ENCODE results near the gene GSK3A. TPM values are rescaled to one million over a fixed set of nuclear protein-coding genes. Genes with fewer than 3 reads are reported as not detected.

GSK3A gene
- total and polyA plus RNA-seq, 2 donors: 12.7 to 31.4 TPM

GRCh38 chr19:42287827-42288107, 45.4 kb upstream of the GSK3A start:
- no peaks in the 10 kb centered on the region for H3K9me3 ChIP-seq (ENCODE audit: control insufficient read depth in 2 of 2, insufficient read depth in 1 of 2, low read length in 1 of 2)
- WGBS: 97% methylated on average over 10 of the region's 10 CpGs
- H3K27me3 ChIP-seq (ENCODE audit: control insufficient read depth in 2 of 2, insufficient read depth in 1 of 2, low read length in 1 of 2): no peaks in the 10 kb centered on the region
- H3K4me3 ChIP-seq (ENCODE audit: low read length in 2 of 2): no peak overlapping the region
- H3K4me1 ChIP-seq (ENCODE audit: control insufficient read depth in 2 of 2, insufficient read depth in 2 of 2, low read length in 2 of 2): peaks cover 20 to 25% of the 10 kb centered on the region in 2 donors
- no peak for DNase-seq (ENCODE audit: low read depth in 6 of 9, low spot score in 9 of 9)
- H3K36me3 ChIP-seq (ENCODE audit: control insufficient read depth in 2 of 2, insufficient read depth in 2 of 2, low read length in 1 of 2): peaks cover 62 to 63% of the 10 kb centered on the region in 2 donors
- no peak overlapping the region for H3K27ac ChIP-seq (ENCODE audit: low read depth in 1 of 2, low read length in 1 of 2)

DNA sequence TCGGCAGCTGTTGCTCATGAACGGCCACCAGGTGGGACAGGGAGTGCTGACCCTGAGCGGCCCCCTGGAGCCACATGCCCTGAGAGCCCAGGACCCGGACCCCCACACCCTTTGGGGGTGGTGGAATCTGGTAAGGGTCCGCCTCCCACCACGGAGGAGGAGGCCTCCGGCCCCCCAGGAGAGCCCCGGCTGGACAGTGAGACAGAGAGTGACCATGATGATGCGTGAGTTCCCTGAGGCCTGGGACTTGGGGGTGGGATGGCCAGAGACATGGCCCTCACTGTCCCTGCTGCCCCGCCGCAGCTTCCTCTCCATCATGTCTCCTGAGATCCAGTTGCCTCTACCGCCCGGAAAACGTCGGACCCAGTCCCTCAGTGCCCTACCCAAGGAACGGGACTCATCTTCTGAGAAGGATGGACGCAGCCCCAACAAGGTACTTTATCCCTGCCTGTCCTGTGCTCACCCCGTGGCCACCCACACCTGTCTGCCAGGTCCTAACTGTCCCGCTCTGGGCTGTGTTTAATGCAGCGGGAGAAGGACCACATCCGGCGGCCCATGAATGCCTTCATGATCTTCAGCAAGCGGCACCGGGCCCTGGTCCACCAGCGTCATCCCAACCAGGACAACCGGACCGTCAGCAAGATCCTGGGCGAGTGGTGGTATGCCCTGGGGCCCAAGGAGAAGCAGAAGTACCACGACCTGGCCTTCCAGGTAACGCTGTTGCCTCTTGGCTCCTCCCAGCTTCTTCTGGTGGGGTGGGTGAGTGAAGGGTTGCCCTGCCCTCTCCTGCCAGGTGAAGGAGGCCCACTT, 44.8 kb upstream of the GSK3A start:
- no peak for DNase-seq (ENCODE audit: low read depth in 6 of 9, low spot score in 9 of 9)
- no peaks in the 10 kb centered on the region for H3K9me3 ChIP-seq (ENCODE audit: control insufficient read depth in 2 of 2, insufficient read depth in 1 of 2, low read length in 1 of 2)
- H3K27me3 ChIP-seq (ENCODE audit: control insufficient read depth in 2 of 2, insufficient read depth in 1 of 2, low read length in 1 of 2): no peaks in the 10 kb centered on the region
- WGBS: 97% methylated on average over 30 of the region's 30 CpGs
- peaks cover 57% of the 10 kb centered on the region in 2 donors for H3K36me3 ChIP-seq (ENCODE audit: control insufficient read depth in 2 of 2, insufficient read depth in 2 of 2, low read length in 1 of 2)
- no peak overlapping the region for H3K4me3 ChIP-seq (ENCODE audit: low read length in 2 of 2)
- peak overlapping the region in 1 of 2 donors; percentile 46 for H3K27ac ChIP-seq (ENCODE audit: low read depth in 1 of 2, low read length in 1 of 2)
- peaks cover 26 to 31% of the 10 kb centered on the region in 2 donors for H3K4me1 ChIP-seq (ENCODE audit: control insufficient read depth in 2 of 2, insufficient read depth in 2 of 2, low read length in 2 of 2)

DNA sequence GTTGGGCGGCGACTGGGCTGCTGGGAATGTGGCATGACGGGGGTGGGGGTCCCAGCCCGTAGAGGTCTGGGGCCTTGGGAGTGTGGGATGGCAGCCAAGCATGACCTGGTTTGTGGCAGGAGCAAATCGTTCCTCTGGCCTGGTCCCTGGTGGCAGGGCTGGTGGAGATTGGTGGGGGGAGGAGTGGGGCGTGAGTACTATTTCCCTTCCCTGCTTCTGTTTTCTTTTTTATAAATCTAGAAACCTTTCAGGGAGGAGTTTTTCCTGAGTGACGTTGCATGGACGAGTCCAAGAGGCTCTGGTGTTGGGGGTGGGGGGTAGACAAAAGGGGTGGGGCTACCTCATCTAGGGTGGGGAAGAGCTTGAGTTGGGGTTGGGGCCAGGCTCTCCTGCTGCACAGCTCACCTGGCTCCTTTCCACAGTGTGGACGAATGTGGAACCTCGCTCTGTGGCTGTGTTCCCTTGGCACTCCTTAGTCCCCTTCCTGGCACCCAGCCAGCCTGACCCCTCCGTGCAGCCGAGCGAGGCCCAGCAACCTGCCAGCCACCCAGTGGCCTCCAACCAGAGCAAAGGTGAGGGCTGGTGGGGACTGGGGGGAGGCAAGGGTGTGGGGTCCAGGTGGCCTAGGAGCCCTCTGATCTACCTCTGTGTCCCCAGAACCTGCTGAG, 44.1 kb upstream of the GSK3A start:
- Histone ChIP-seq H3K9me3 (ENCODE audit: control insufficient read depth in 2 of 2, insufficient read depth in 1 of 2, low read length in 1 of 2) (no peaks in the 10 kb centered on the region), H3K27me3 (ENCODE audit: control insufficient read depth in 2 of 2, insufficient read depth in 1 of 2, low read length in 1 of 2) (no peaks in the 10 kb centered on the region), H3K27ac (ENCODE audit: low read depth in 1 of 2, low read length in 1 of 2) (peak overlapping the region in 1 of 2 donors; percentile 46), H3K4me3 (ENCODE audit: low read length in 2 of 2) (no peak overlapping the region), H3K36me3 (ENCODE audit: control insufficient read depth in 2 of 2, insufficient read depth in 2 of 2, low read length in 1 of 2) (peaks cover 50% of the 10 kb centered on the region in 2 donors), H3K4me1 (ENCODE audit: control insufficient read depth in 2 of 2, insufficient read depth in 2 of 2, low read length in 2 of 2) (peaks cover 33 to 38% of the 10 kb centered on the region in 2 donors)
- 68% methylated on average over 13 of the region's 13 CpGs for WGBS
- peak in 1 of 9 donors; percentile 19 for DNase-seq (ENCODE audit: low read depth in 6 of 9, low spot score in 9 of 9)

DNA sequence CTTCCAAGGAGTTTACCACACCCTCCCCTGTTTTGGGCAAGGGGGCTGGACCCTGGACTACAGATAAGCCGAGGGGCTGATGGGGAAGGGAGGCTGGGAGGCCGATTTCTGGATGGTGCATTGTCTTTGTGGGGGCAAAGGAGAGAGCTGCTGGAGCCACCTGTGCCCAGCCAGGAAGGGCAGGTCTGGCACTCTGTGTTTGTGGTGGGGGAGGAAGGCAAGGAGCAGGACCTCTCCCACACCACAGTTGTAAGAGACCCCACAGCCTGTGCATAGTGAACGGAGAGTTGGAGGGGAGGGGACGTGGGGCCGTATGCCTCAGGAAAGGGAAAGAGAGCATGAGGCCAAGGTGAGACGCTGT, 43.6 kb upstream of the GSK3A start:
- Histone ChIP-seq H3K27me3 (ENCODE audit: control insufficient read depth in 2 of 2, insufficient read depth in 1 of 2, low read length in 1 of 2) (no peaks in the 10 kb centered on the region), H3K4me1 (ENCODE audit: control insufficient read depth in 2 of 2, insufficient read depth in 2 of 2, low read length in 2 of 2) (peaks cover 36 to 43% of the 10 kb centered on the region in 2 donors), H3K27ac (ENCODE audit: low read depth in 1 of 2, low read length in 1 of 2) (peak overlapping the region; percentile 53 to 67), H3K9me3 (ENCODE audit: control insufficient read depth in 2 of 2, insufficient read depth in 1 of 2, low read length in 1 of 2) (no peaks in the 10 kb centered on the region), H3K4me3 (ENCODE audit: low read length in 2 of 2) (peak overlapping the region in 1 of 2 donors; percentile 2), H3K36me3 (ENCODE audit: control insufficient read depth in 2 of 2, insufficient read depth in 2 of 2, low read length in 1 of 2) (peaks cover 44 to 45% of the 10 kb centered on the region in 2 donors)
- 31% methylated on average over 6 of the region's 6 CpGs for WGBS
- no peak for DNase-seq (ENCODE audit: low read depth in 6 of 9, low spot score in 9 of 9)

- Histone ChIP-seq H3K27ac (ENCODE audit: low read depth in 1 of 2, low read length in 1 of 2) (peak overlapping the region; percentile 6 to 67), H3K4me3 (ENCODE audit: low read length in 2 of 2) (peak overlapping the region; percentile 56 to 83), H3K4me1 (ENCODE audit: control insufficient read depth in 2 of 2, insufficient read depth in 2 of 2, low read length in 2 of 2) (peaks cover 39 to 48% of the 10 kb centered on the region in 2 donors), H3K36me3 (ENCODE audit: control insufficient read depth in 2 of 2, insufficient read depth in 2 of 2, low read length in 1 of 2) (peaks cover 40% of the 10 kb centered on the region in 2 donors), H3K9me3 (ENCODE audit: control insufficient read depth in 2 of 2, insufficient read depth in 1 of 2, low read length in 1 of 2) (no peaks in the 10 kb centered on the region), H3K27me3 (ENCODE audit: control insufficient read depth in 2 of 2, insufficient read depth in 1 of 2, low read length in 1 of 2) (no peaks in the 10 kb centered on the region)
- peak in 1 of 9 donors; percentile 16 for DNase-seq (ENCODE audit: low read depth in 6 of 9, low spot score in 9 of 9)
- 34% methylated on average over 5 of the region's 5 CpGs for WGBS
Measured at GRCh38 chr19:42285541-42285941, 43.1 kb upstream of the GSK3A start.

DNA sequence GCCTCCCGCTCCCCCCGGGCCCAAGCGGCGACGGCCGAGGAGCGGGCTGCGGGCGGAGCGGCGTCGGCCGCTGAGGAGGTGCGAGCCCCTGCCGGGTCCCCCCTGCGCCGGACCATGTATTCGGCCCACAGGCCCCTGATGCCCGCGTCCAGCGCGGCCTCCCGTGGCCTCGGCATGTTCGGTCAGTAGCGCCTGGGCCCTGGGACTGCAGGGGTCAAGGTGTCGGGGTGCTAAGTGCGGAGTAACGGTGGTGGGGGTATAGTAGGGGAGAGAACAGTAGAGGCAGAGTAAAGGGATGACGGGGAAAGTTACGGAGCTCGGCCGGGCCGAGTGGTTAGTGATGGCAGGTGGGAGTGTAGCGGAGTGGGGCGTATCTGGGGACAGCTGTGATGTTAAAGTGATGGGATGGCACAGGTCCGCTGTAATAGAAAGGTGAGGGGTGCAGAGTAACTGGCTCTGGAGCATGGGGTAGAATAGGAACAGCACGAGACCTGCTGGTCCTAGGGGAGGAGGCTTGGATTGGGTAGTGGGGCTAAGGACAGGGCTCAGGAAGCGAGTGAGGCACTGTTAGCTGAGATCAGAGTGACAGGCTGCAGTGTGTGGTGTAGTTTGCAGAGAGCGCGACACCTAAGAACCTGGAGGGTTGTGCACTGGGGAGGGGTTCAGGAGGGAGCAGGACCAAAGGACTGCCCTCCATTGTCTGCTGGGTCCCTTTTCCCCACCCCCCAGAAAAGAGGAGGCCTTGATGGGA, 42.4 kb upstream of the GSK3A start:
- Histone ChIP-seq H3K4me1 (ENCODE audit: control insufficient read depth in 2 of 2, insufficient read depth in 2 of 2, low read length in 2 of 2) (peaks cover 41 to 50% of the 10 kb centered on the region in 2 donors), H3K9me3 (ENCODE audit: control insufficient read depth in 2 of 2, insufficient read depth in 1 of 2, low read length in 1 of 2) (no peaks in the 10 kb centered on the region), H3K27me3 (ENCODE audit: control insufficient read depth in 2 of 2, insufficient read depth in 1 of 2, low read length in 1 of 2) (no peaks in the 10 kb centered on the region), H3K27ac (ENCODE audit: low read depth in 1 of 2, low read length in 1 of 2) (peak overlapping the region; percentile 22 to 67), H3K36me3 (ENCODE audit: control insufficient read depth in 2 of 2, insufficient read depth in 2 of 2, low read length in 1 of 2) (peaks cover 32 to 33% of the 10 kb centered on the region in 2 donors), H3K4me3 (ENCODE audit: low read length in 2 of 2) (peak overlapping the region; percentile 56 to 83)
- 2% methylated on average over 41 of the region's 41 CpGs for WGBS
- DNase-seq (ENCODE audit: low read depth in 6 of 9, low spot score in 9 of 9): peak in 1 of 9 donors; percentile 56

DNA sequence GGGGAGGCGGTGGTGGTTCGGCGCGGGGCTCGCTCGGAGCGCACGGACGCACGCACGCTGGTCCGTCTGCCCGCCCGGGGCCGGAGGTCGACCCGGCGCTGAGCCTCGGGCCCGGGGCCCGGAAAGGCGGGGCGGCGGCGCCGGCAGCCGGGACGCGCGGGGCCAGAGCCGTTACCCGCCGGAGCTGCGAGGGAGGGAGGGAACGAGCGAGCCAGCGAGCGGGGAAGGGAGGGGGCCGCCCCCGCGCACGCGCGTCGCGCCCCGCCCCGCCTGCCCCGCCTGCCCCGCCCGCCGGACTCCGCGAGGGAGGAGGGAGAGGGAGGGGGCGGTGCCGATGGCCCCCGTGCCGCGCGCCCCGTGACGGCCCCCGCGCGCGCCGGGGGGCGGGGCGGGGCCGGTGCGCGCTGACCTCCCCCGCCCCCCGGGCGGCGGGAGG, 41.7 kb upstream of the GSK3A start:
- under 1% methylated on average over 74 of the region's 76 CpGs for WGBS
- H3K27ac ChIP-seq (ENCODE audit: low read depth in 1 of 2, low read length in 1 of 2): peak overlapping the region in 1 of 2 donors; percentile 97
- DNase-seq (ENCODE audit: low read depth in 6 of 9, low spot score in 9 of 9): peak in 4 of 9 donors; percentile 68 to 83 (median 72)

GRCh38 chr19:42283188-42284065, 41.0 kb upstream of the GSK3A start:
- Histone ChIP-seq H3K27me3 (ENCODE audit: control insufficient read depth in 2 of 2, insufficient read depth in 1 of 2, low read length in 1 of 2) (no peaks in the 10 kb centered on the region), H3K9me3 (ENCODE audit: control insufficient read depth in 2 of 2, insufficient read depth in 1 of 2, low read length in 1 of 2) (no peaks in the 10 kb centered on the region), H3K4me3 (ENCODE audit: low read length in 2 of 2) (peak overlapping the region; percentile 41 to 83), H3K4me1 (ENCODE audit: control insufficient read depth in 2 of 2, insufficient read depth in 2 of 2, low read length in 2 of 2) (peaks cover 50 to 63% of the 10 kb centered on the region in 2 donors), H3K27ac (ENCODE audit: low read depth in 1 of 2, low read length in 1 of 2) (peak overlapping the region; percentile 89 to 97), H3K36me3 (ENCODE audit: control insufficient read depth in 2 of 2, insufficient read depth in 2 of 2, low read length in 1 of 2) (peaks cover 19% of the 10 kb centered on the region in 2 donors)
- peak in 8 of 9 donors; percentile 84 to 98 (median 95) for DNase-seq (ENCODE audit: low read depth in 6 of 9, low spot score in 9 of 9)
- WGBS: 3% methylated on average over 73 of the region's 74 CpGs

More for the DNA sequence above, 41.7 kb upstream of the GSK3A start:
- Histone ChIP-seq H3K27me3 (ENCODE audit: control insufficient read depth in 2 of 2, insufficient read depth in 1 of 2, low read length in 1 of 2) (no peaks in the 10 kb centered on the region), H3K9me3 (ENCODE audit: control insufficient read depth in 2 of 2, insufficient read depth in 1 of 2, low read length in 1 of 2) (no peaks in the 10 kb centered on the region), H3K4me3 (ENCODE audit: low read length in 2 of 2) (peak overlapping the region in 1 of 2 donors; percentile 83), H3K36me3 (ENCODE audit: control insufficient read depth in 2 of 2, insufficient read depth in 2 of 2, low read length in 1 of 2) (peaks cover 26% of the 10 kb centered on the region in 2 donors), H3K4me1 (ENCODE audit: control insufficient read depth in 2 of 2, insufficient read depth in 2 of 2, low read length in 2 of 2) (peaks cover 48 to 57% of the 10 kb centered on the region in 2 donors)

Measured in thymus (tissue), 11 donors.